DMS153 (cell line): Measurements from ENCODE around the gene ANO7.

Experiments
- DNase-seq: peaks from one replicate; lab custom pipeline; 2025; lab: John Stamatoyannopoulos, UW

The ANO7 gene

DNA sequence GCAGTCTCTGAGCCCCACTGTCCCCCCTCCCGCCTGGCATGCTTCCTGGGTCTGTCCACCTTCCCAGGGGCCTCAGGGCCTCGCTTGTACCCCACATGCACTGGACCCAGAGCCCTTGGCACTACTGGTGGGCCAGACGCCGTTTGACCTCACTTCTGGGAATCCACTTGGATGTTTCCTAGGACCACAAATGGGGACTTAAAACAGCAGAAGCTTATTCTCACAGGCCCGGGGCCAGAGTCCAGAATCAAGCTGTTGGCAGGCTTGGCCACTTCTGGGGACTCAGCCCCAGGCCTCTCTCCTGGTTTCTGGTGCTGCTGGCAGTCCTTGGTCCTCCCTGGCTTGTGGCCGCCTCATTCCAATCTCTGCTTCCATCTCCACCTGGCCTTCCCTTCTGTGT lies 19.6 kb downstream of the ANO7 start:
- no peak for DNase-seq

DNA sequence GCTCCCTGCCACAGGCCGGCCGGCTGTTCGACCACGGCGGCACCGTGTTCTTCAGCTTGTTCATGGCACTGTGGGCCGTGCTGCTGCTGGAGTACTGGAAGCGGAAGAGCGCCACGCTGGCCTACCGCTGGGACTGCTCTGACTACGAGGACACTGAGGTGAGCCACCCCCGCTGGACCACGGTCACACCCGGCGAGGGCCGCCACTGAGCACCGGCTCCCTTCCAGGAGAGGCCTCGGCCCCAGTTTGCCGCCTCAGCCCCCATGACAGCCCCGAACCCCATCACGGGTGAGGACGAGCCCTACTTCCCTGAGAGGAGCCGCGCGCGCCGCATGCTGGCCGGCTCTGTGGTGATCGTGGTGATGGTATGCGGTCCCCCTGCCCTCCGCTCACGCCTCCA lies 20.8 kb downstream of the ANO7 start:
- DNase-seq: no peak

DNA sequence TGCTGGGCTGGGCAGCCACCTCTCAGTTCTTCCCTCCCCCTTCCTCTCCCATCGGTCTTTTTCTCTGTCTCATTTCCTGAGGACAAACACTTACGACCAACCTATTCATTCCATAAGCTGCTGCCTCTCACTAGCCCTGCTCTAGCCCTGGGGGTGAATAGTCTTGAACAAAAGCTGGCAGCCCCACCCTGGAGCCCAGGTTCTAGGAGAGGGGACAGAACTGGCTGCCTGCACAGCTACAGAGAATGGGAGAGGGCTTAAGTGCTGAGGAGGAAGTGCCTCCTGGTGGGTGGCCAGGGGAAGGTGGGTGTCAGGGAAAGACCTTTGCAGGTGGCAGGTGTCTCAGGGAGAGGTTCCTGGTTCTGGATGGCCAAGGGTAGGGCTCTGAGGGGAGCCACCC lies 22.8 kb downstream of the ANO7 start:
- DNase-seq: peak; percentile 60

DNA sequence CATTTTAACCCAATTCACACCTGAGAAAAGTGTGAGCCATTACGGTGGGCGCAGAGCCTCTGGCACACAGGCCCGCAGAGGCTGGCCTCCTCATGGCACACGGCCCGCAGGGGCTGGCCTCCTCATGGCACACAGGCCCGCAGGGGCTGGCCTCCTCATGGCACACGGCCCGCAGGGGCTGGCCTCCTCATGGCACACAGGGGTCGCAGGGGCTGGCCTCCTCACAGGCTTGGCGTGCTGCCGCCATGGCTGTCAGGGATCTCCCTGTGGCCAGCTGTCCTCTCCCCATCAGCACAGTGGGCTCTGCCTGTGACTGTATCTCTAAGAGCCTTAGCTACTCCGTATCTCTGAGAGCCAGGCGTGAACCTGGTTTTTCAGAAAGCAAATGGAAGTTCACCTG lies 24.6 kb downstream of the ANO7 start:
- no peak for DNase-seq

DNA sequence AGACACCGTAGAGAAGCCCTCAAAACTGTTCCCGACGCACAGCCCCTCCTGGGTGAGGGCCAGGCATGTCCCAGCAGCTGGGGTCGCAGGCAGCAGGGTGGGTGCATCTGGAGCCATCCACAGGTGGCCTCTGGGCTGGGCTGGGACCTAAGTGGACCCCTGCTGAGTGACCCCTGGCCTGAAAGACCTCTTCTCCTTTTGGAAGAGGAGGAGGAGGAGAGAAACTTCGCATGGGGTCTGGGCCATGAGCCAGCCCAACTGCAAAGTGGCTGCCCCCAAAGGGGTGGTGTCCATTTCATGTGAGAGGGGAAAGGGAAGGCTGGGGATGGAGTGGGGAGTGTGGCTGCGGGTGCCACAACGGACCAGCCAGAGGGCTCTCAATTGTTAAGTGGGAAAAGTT lies 25.1 kb downstream of the ANO7 start:
- no peak for DNase-seq

DNA sequence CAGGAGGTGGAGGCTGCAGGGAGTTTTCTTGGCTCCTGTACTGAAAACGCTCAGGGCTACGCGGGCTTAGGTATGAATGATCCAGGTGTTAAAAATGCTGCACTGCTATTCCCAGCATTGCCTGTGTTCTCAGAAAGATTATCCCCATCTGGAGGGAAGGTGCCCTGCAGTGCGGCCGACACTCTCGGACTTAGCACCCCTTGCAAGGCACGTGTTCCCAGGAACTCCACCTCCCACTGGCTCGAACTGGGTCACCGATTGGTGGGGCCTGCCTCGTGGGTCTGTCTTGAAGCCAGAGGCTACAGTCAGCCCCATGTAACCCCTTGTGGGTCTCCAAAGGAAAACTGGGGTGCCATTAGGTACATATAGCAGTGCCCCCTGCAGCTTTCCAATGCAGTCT lies 25.7 kb downstream of the ANO7 start:
- no peak for DNase-seq

DNA sequence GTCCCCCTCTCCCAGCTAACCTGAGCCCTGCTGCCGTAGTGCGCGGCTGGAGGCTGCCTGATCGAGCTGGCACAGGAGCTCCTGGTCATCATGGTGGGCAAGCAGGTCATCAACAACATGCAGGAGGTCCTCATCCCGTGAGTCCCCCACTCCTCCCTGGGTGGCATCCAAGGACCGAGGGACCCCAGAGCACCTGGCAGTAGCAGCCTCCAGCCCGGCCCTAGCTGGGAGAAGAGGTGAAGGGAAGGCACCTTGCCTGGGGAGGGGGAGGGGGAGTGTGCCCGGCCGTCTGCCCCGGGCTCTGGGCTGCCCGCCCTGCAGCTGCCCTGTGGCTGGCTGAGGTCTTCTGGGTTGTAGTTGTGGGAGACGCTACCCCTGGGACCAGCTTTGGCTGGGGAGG lies 26.3 kb downstream of the ANO7 start:
- DNase-seq: no peak

DNA sequence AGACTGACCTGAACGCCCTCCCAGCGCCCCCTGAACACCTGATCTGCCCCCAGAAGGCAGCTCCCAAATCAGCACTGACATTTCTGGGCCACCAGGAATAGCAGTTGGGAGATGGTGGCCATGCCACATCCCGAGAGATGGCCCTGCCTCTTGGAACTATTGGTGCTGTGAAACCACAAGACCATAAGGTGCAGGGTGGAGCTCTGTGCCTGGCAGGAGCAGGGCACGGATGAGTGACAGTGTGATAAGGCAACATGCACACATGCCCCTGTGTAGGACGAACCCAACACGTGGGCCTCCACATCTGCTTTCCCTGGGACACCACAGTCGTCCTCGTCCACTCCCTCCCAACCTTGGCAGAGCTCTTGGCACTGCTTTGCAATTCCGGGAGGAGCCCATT lies 26.9 kb downstream of the ANO7 start:
- no peak for DNase-seq

DNA sequence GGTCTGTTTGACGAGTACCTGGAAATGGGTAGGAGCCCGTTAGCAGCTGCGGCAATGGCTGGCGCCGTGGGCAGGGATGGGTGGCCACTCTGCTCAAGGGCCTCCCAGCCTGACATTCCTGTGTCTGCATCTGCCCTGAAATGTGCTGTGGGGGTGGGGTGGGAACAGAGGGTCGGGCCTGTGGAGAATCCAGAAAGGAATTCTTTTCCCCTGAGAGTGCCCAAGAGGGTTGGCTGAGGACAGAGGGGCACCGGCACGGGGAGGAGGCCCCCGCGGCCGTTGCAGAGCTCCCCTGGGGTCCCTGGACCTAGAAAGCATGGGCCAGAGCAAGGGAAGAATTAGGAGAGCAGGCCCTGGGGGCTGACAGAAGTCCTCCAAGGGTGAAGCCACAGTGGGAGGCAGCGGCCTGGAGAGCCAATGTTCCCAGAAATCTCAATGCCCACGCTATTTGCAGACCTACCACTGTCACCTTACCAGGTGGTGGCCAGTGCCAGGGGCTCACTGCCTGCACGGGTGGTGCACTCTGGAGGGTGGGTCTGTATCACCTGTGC lies 27.8 kb downstream of the ANO7 start:
- no peak for DNase-seq

DNA sequence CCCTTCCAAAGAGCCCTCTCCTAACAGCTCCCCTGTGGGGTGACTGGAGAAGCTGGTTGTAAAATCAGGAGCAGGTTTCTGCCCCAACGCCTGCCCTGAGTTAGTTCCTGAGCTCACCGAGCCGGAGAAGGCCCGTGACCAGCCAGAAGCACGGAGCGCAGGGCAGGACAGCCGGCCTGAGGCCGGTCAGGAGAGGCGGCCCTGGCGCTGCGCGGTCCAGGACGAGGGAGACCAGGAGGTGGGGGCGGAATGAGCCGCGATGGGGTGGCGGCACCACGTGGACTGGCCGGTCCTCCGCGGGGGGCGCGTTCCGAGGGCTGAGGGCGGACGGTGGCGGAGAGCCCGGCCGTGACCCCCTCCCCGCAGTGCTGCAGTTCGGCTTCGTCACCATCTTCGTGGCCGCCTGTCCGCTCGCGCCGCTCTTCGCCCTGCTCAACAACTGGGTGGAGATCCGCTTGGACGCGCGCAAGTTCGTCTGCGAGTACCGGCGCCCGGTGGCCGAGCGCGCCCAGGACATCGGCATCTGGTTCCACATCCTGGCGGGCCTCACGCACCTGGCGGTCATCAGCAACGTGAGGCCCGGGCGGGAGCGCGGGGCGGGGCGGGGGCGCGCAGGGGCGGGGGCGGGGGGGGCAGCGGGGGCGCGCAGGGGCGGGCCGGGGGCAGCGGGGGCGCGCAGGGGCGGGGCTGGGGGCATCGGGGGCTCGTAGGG lies 29.0 kb downstream of the ANO7 start:
- no peak for DNase-seq

DNA sequence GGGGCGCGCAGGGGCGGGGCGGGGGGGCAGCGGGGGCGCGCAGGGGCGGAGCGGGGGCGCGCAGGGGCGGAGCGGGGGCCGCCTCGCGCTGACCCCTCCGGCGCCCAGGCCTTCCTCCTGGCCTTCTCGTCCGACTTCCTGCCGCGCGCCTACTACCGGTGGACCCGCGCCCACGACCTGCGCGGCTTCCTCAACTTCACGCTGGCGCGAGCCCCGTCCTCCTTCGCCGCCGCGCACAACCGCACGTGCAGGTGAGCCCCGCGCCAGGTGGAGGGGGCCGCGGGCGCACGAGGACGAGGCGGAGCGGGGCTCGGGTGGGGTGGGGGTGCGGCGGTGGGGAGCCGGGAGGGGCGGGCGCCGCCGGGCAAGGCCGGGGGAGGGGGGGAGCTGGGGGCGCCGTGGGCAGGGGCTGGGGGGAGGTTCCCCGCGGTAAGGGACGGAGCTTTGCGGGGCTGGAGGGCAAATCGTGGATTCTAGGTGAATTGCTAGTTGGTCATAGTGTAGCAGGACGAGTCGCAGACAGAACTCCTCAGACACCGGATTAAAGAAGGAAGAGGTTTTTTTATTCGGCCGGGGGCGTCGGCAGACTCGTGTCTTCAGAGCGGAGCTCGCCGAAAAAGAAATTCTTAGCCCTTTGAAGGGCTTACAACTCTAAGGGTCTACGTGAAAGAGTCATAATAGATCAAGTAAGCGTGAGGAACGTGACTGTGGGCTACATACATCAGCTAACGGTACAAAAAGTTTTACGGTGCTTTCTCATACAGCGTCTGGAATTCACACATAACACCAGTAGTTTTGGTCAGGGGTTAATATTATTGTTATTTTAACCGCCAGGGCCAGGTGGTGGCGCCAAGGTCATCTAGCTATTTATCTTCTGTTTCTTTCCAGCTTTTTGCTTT lies 29.9 kb downstream of the ANO7 start:
- DNase-seq: peak; percentile 29

DNA sequence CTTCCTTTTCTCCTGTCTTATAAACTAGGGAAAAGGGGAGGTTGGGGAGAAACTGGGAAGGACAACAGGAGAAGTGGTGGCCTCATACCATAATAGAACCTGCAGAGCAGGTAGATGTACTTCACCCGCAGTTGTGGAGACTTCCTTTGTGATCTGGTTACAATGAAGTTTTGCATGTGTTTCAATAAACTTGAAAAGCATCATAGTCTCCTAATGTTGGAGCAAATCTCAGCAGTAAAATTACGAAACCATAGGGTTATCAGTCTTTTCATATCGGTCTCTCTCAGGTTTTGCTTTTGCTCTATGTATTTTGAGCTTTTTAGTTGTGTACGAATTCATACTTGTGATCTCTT lies 30.5 kb downstream of the ANO7 start:
- DNase-seq: no peak

DNA sequence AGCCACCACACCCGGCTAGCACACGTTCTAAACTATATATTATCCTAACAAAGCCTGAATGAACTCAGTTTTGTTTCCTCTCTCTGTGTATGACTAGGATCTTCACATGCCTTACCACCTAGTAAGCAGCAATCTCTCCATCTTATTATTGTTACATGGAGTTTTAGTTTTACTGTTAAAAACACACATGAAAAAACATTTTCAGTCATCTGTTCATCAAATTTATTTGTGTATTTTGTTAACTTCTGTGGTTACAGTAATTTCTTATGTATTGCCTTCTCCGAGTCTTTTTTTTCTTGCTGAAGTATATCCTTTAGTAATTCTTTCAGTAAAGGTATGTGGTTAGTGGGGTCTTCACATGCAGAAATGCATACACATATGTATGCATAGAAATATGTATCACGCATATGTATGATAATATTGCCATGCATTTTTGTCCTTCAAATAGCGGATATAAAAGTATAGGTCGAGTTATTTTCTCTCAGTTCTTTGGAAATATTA lies 31.4 kb downstream of the ANO7 start:
- no peak for DNase-seq

DNA sequence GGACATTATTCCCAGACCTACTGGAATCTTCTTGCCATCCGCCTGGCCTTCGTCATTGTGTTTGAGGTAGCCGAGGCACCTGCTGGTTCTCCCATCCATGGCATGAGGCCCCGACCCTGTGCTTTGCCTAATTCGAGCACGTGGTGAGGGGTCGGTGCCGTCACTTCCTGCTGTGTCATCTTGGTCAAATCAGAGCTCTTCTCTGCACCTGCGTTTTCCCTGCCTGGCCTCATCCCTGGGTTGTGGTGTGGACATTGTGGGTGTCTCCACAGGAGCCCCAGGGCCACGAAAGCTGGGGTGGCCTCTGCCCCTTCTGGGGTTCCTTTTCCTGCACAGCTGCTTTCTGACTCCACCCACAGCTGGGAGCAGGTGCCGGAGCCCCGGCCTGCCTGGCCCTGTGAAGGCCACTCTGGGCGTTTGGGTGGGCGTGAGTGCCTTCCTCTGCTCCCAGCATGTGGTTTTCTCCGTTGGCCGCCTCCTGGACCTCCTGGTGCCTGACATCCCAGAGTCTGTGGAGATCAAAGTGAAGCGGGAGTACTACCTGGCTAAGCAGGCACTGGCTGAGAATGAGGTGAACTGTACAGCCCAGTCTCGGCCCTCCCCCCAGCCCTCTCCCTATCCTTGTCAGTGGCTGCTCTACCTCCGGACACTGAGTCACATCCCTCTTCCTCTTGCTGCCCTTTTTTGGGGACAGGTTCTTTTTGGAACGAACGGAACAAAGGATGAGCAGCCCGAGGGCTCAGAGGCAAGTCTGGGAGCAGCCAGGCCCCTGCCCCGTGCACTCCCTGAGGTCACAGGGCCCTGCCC lies 34.9 kb downstream of the ANO7 start:
- DNase-seq: no peak

DNA sequence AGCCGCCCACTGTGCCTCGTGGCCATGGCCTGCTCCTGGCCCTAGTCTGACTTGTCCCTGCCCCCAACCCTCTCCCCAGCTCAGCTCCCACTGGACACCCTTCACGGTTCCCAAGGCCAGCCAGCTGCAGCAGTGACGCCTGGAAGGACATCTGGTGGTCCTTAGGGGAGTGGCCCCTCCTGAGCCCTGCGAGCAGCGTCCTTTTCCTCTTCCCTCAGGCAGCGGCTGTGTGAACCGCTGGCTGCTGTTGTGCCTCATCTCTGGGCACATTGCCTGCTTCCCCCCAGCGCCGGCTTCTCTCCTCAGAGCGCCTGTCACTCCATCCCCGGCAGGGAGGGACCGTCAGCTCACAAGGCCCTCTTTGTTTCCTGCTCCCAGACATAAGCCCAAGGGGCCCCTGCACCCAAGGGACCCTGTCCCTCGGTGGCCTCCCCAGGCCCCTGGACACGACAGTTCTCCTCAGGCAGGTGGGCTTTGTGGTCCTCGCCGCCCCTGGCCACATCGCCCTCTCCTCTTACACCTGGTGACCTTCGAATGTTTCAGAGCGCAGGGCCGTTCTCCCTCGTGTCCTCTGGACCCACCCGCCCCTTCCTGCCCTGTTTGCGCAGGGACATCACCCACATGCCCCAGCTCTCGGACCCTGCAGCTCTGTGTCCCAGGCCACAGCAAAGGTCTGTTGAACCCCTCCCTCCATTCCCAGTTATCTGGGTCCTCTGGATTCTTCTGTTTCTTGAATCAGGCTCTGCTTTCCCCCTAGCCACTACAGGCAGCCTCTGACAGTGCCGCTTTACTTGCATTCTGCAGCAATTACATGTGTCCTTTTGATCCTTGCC lies 35.8 kb downstream of the ANO7 start:
- DNase-seq: no peak

DNA sequence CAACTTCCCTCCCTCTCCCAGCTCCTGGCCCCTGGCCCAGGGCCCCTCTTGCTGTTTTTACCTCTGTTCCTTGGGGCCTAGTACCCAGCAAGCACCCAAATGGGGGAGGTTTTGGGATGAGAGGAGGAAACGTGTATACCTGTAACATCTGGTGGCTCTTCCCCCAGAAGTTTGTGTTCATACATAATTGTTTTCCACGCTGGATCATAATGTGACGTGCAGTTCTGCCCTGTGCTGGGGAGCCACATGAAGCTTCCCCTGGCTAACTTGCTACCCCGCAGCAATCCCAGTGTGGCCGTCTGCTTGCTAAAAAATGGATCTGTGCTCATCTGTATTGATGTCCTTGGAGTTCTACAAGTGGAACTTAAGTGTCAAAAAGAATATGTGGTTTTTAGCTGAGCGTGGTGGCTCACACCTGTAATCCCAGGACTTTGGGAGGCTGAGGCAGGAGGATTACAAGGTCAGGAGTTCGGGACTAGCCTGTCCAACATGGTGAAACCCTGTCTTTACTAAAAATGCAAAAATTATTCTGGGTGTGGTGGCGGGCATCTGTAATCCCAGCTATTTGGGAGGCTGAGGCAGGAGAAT lies 36.5 kb downstream of the ANO7 start:
- DNase-seq: no peak

DNA sequence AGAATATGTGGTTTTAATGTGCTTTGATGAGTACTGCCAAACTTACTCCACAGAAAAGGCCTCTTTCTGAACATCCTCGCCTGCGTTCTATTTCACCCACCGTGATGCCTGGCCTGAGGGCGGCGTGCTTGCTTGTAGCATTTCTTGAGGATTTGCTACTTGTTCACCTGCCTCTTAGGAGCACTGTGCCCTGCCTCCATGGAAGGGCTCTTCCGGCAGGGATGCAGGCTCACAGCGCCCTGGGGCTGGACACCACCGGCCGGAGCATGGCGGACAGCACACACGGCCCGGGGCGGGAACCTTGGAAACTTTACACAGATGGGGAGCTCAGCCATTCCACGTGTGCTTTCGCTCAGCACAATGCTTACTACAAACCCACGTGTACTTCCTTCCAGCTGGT lies 37.1 kb downstream of the ANO7 start:
- DNase-seq: no peak

DNA sequence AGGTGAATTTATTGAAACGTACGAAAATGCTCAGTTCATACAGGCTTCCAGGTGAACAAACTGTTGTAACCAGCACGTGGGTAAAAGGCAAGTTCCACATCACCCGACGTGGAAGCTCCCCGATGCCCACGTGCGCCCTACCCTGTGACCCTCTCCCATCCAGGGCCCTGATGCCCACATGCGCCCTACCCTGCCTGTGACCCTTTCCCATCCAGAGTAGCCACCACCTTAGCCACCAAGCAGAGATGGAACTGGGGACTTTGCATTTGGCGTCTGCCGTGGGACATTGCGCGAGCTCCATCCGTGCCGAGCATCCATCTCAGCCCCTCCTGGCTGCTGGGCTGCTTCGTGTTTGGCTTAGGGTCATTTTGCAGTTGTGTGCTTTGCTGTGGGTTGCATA lies 37.5 kb downstream of the ANO7 start:
- no peak for DNase-seq

DNA sequence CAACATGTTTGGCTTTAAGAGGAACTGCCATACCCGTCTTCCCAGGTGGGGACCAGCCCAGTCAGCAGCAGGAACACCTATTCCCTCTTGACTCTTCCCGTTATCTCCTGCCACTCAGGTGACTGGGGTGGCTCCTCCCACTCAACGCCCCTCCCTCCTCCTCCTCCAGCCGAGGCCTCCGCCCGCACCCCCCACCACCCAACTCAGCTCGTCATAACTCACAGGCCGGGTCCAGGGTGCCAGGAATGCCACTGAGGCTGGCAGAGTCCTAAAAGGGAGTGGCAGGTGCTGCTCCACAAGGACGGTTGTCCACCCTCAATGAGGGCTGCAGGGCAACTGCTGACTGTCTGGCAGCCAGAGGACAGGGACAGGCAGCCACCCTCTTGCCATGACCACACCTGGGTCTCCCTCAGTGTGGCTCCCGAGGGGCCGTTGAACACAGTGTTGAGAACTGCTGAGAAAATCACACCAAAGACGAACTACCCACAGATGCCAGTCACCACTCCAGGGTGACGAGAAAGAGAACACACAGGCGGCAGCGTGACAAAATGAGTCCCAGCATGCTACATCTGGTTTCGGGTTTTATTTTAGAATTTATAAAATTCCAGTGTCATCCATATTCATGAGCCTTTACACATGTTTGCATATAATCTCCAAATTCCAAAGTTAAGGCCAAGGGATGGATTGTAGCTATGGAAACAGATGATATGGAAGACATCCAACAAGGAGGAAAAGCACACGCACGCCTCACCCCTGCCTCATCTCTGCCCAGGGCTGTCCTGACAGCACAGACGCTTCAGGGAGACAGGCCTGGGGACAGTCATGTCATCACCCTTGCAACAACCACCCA lies 38.5 kb downstream of the ANO7 start:
- DNase-seq: no peak

DNA sequence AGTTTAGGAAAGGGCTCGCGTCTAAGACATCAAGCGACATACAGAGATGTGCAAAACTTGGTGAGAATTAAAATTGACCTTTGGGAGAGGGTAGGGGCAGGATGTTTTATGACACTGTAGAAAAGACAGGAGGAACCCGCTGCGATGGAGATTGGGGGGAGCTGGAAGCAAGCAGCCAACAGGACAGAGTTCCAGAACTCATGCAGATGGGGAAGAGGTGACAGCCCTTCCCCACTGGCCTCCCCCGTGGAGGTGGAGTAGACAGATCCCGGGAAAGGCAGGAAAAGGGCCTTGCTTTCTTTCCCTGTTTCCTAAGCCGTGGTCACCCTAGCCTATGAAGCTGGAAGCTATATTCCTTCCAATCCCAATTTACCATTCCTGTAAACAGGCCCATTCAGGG lies 39.1 kb downstream of the ANO7 start:
- no peak for DNase-seq
